ENCODE measurements around the gene ATP6V1G1.
"Not testable (repeated sequence)": the region's sequence is repeated elsewhere in the genome, so short reads cannot be mapped to it uniquely, and the experiment has no call there.

The ATP6V1G1 gene, protein sequence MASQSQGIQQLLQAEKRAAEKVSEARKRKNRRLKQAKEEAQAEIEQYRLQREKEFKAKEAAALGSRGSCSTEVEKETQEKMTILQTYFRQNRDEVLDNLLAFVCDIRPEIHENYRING

DNA sequence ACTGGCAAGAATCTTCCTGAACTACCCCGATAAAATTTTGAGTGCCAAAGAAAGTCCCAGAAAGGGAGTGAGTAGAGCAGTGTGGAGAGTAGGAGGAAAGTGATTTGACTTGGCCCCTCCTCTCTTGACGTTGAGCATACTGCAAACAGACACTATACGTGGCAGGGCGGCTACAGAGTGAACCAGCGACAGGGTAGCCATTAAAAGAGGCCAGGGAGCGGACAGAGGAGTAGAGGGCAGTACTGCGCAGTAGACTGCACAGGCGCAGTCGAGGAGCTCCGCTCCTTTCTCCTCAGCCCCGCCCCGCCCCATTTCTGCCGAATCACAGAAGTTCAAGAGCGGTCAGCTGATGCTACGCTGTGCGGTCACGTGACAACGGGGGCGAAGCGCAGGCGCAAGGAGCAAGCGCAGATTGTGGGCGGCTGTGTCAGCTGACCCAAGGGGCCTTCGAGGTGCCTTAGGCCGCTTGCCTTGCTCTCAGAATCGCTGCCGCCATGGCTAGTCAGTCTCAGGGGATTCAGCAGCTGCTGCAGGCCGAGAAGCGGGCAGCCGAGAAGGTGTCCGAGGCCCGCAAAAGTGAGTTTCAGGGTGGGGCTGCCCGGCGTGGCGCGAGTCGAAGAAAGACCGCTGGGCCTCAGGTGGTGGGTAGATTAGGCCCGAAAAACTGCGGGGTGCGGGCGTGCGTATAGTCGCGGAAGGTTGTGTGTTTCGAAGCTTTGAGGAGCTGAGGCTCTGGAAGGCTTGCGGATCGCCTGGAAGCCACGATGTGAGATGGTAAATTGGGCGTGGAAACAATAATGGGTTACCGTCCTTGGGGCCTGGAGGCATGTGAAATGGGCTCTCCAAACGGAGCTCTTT, at the start of gene ATP6V1G1:
ATP6V1G1 (plus strand) TSS at position 425 of the 858 bp plus-strand sequence; CDS start at position 495, 70 bp downstream.
- peak; percentile 98 for DNase-seq (ENCODE audit: low read depth)

DNA sequence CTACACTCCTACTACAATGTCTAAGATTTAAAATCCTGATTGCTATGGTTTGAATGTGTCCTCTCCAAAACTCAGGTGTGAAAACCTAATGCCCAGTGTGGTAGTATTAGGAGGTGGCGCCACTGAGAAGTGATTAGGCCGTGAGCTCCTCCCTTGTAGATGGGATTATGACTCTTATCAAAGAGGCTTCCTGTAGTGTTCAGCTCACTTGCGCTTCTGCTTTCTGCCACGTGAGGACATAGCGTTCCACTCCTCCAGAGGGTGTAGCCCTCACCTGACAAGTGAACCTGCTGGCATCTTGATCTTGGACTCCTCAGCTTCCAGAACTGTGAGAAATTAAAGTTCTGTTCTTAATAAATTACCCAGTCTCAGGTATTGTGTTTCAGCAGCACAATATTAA, 49.3 kb upstream of the ATP6V1G1 start:
- DNase-seq (ENCODE audit: low read depth) = no peak

DNA sequence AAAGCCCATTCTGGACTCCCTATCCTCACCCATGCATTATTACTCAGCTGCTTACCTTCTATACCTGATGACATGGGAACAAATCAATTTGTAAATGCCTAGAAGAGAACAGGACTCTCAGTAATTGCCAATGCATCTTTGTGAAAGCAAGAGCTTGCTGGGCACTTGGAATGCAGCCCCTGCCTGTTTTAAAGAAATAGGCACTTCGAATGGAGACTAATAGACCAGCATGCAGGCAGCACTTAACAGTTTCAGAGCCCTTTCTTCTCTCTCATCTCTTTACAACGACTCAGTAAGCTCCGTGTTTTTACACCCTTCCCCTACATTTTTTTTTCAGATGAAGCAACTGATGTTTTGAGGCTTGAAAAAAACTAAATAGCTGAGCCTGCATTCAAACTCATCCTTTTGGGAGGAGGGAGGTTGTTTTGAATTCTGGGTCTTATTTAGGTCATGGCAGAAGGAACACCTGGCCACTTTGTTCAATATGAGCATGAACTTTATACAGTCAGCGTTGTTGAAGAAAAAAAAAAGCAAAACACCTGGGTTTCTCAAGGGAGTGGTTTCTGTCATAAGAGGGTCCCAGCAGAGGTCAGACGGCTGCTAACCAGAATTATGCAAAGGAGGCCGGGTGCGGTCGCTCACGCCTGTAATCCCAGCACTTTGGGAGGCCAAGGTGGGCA, 47.7 kb upstream of the ATP6V1G1 start:
- no peak for DNase-seq (ENCODE audit: low read depth)

DNA sequence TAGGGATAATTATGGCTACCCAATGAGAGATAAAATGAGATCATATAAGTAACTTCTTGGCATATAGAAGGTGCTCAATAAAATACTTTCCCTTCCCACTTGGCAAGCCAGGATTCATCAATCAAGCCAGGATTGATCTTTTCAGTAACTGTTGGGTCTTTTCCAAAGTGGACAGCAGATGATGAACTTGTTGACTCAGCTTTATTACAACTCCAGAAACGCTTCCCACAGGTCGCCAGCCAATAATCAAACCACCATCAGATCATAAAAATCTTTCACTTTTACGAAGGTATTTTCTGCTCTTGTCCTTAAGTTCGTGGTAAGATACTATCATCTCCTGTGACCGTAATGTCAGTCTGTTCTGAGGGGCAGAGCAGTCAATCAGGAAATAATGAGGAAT, 42.5 kb upstream of the ATP6V1G1 start:
- no peak for DNase-seq (ENCODE audit: low read depth)

DNA sequence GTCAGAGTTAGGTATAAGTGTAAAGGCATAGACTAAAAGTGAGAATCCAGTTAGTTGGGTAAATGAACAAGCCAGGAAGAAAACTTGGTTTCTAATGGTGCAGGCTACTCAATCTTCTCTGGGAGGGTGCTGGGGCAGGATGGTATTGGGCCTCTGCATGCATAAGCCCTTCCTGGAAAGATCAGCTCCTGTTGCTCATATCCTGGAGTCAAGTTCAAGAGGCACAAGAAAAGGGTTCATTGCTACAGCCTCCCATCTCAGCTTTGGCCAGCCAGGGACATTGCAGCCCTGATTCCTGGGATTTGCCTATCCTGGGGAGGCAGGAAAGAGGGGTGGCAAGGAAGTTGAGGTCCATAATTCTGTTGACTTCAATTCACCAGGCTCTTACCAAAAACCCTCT, 40.7 kb upstream of the ATP6V1G1 start:
- no peak for DNase-seq (ENCODE audit: low read depth)

DNA sequence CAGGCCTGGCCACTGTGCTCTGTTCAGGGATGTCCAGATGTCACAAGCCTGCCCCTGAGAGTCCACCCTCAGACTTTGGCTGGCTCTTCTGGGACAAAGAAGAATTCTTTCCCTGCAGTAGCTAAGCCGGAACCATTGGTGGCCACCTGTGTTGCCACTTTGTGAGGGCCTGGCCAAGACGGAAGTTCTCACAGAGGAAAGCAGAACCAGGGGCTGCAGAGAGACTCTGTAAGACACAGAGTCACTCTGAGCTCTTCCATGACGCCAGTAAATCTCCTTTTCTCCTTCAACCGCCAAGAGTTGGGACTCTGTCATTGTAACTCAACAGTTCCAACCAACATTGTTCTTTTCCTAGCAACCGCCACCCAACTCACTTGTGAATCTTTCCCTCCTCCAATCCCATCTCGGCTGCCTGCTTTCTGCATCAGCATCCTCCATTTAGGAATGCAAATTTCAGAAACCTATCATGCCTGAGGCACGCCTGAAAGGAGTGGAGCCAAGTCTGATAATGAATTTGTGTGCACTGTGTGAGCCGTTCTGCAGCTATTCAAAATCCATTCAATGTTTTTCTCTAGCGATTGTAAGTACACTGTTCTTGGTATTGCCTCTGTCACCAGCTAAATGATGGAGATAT, 37.8 kb upstream of the ATP6V1G1 start:
- DNase-seq (ENCODE audit: low read depth) = no peak

DNA sequence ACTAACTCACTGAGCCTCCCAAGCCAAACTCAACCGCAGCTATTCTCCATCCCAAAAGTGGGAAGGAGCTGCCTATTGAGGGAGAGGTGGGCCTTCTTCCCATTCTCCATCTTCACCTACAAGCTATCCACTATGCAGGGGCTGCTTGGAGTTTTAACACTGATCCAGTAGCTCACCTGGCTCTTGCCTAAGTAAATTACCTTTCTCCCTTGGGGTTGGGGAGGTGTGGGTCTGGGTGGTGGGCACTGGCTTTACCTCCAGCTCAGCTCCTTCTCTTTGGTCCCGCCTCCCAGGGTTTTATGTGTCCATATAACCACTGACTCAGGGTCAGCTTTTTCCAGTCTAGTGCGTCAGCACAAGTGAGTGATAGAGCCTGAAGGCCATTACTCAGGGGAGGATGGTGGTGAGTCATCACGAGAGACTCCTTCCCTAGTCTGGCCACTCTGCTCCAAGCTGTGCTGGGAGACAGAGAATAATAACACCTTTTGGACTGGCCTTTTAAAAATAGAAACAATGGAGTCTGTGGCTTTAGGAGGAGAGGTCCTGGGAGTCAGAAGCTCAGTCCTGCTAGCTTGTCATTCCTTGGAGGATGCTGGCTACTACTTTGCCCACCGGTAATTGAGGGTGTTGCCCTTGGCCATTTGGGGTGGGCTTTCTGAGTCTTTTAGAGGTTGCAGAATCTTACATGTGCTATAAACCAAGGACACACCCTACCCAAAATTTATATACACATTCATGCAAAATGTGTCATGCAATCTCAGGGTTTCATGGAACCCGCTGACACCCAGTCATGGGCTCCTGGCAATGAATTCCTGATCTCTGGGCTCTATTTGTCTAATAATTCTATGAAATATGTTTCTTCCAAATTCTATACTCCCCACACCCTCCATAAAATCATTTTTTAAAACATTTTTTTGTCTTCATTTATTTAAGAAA, 35.6 kb upstream of the ATP6V1G1 start:
- DNase-seq (ENCODE audit: low read depth) = no peak

DNA sequence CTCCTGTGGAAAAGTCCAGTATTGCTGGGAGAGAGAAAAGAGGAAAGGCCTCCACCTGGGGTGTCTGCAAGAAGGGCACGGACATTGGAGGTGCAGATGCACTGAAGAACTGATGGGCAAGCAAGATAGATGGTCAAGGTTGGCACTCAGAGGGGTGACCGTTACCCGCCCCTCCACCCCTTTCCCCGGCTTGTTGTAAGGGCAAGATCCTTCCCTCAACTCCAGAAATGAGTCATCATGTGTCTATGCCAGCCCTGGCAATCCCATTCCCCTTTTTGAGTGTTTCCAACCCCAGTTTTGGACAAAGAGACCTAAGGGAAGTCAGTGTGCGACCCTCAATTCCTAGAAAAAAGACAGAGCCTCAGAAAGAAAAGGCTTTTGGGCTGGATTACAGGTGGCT, 34.9 kb upstream of the ATP6V1G1 start:
- DNase-seq (ENCODE audit: low read depth) = no peak

DNA sequence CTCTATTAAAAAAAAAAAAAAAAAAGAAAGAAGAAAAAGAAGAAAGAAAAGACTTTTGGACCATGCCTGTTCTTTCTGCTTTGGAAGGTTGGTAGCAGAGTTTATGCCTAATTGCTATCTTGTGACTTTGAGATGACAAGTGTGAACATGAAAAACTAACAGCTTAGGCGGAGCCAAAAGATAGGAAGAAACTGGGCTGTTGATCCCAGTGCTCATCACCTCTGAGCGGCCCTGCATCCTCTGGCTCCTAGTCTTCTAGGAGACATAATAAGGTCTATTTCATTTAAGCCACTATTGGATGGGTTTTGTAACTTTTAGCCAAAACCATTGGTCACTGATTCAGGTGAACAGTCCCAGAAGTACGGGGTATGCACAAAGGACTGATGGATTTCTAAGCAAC, 34.4 kb upstream of the ATP6V1G1 start:
- no peak for DNase-seq (ENCODE audit: low read depth)

DNA sequence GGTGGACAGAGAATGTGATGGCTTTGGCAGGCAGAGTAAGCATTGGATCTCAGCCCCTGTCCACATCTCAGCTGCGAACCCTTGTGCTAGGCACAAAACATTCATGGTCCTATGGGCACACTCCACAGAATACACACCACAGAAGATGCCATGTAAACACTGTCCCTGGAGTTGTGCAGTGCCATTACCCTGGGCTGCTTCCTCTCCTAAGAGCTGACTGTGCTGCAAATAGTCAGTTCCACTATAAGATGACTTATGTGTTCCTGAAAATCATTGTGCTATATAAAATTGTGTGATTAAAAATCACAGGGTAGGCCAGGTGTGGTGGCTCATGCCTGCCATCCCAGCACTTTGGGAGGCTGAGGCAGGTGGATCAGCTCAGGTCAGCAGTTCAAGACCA, 31.9 kb upstream of the ATP6V1G1 start:
- DNase-seq (ENCODE audit: low read depth) = no peak

DNA sequence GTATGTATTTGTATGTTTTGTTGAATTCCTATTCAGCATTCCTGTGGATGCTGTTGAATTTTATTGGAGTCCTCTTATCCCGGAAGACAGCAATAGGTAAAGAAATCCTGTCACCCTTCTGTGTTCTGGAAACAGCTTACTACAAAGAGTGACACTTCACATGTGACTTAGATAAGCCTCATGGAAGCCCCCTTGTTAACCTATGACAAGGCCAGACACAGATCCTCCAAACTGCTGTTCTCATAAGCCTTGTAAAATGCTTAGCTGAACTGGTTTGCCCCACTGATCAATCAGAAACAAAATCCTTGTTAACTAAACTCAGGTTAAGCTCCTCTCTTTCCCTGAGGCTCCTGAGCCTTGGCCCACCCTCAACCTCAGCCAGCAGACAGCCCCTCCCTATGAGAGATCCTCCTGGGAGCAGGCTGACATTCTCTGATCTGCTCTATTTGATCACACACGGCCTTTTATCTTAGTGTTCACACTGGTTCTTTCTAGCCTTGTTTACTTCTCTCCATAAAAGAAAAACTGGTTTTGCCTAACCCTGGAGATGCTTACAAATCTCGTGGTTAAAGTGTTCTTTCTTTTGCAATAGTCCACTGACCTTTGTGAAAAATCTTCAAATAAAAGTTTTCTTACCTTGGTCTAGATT, 29.4 kb upstream of the ATP6V1G1 start:
- DNase-seq (ENCODE audit: low read depth) = no peak

DNA sequence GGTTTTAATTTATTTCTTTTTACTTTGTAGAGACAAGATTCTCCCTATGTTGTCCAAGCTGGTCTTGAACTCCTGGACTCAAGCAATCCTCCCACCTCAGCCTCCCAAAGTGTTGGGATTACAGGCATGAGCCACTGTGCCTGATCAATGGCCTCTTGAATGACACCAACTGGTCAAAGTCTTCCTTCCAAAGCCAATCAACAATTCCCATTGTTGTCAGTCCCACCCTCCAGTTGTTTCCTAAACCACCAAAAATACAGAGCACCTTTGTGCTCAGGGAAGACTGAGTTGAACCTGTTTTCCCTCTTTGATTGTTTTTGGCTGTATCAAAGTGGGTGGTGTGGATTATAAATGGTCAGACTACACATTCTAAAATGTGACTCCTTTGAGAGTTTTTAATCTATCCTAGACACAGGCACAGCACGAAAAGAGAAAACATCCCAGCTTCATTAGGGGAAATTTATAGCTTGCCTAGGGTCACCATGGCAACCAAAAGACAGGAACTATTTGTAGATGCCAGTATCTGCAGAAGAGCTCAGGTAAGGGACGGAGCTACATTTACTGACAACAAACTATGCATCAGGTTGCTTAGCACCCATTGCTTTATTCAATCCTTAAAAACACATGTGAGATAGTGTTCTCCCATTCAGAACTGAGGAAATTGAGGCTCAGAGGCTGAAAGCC, 27.6 kb upstream of the ATP6V1G1 start:
- DNase-seq (ENCODE audit: low read depth) = no peak

DNA sequence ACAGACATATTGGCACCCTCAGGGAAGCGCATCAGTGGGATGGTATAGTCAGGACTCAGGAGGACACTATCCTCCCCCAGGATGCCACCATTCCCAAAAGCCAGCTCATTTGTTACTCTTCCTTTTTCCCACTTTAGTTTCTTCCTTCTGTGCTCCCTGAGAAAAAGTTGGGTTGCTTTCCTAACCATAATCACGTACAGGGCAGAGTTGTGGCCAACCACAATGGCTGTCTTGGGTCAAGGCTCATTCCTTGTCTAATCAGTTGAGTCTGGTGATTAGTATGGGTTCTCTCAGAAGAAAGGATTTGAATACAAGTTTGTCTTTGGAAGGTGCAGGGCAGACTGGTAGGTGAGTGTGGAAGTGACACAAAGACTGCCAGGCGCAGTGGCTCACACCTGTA, 26.6 kb upstream of the ATP6V1G1 start:
- no peak for DNase-seq (ENCODE audit: low read depth)

DNA sequence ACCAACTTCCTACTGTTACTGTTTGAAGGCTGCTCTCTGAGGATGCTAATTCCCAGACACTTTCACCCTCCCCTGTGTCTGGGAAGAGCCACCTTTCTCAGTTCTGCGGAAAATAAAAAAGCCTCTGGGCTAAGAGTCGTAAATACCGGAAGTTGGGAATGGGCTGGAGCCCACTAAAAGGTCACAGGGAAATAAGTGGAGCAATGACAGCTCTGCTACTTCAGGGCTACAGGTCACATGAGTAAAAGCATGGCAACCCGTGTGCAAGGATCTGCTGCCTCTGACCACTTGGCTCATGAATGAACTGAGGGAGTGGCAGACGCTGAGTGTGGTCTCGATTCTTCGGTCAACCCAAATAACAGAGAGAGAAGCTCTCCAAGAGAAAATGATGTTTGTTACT, 25.8 kb upstream of the ATP6V1G1 start:
- DNase-seq (ENCODE audit: low read depth) = no peak

DNA sequence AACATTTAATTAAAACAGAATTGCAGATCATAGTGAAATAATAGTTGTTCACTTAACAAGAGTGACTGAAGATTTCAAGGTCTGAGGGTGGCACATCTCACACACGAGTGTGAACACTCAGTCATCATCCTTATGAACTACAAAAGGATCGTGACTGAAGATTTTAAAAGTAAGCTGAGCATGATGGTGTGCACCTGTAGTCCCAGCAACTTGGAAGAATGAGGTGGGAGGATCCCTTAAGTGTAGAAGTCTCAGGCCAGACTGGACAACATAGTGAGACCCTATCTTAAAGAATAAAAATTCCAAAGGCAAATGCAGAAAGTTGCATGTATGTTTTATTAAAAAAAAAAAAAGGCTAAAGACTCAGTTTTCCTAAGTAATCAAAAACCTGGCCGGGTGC, 22.4 kb upstream of the ATP6V1G1 start:
- DNase-seq (ENCODE audit: low read depth) = no peak

DNA sequence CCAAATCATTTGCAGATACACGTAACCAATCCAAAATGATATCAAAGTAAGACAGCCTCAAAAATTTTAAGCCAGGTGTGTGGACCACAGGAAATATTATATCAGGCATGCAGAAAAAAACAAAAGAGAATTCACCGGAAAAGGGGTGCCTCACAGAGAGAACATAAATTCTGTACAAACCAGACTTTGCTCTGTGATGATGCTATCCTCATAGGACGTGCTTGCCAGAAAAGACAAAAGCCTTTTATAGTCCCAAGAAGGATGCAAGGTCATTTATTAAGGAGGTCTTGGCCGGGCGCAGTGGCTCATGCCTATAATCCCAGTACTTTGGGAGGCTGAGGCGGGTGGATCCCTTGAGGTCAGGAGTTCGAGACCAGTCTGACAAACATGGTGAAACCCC, 16.8 kb upstream of the ATP6V1G1 start:
- DNase-seq (ENCODE audit: low read depth) = no peak

DNA sequence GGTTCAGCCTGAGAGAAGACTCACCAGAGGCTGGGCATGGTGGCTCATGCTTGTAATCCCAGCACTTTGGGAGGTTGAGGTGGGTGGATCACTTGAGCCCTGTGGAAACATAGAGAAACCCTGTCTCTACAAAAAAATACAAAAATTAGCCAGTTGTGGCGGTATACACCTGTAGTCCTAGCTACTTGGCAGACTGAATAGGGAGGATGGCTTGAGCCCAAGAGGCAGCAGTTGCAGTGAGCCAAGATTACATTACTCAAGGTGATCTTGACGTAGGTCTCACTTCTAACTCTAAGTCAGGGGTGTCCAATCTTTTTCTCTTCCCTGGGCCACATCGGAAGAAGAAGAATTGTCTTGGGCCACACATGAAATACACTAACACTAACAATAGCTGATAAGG, 16.2 kb upstream of the ATP6V1G1 start:
- DNase-seq (ENCODE audit: low read depth) = no peak

DNA sequence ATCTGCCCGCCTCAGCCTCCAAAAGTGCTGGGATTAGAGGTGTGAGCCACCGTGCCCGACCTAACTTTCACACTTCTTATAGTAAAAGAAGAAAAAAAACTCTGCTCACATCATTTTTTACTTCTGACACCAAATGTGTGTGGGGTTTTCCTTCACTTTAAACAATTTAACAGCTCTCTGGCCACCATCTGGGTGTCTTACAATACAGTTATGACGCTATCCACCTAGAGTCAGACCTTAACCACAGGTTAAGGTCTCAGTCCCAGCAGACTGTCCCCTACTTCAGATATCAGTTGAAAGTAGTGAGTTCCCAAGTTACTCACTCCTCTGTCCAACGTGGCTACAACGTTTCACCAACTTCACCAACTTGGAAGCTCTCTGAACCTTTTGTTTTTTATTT, 15.4 kb upstream of the ATP6V1G1 start:
- DNase-seq (ENCODE audit: low read depth) = no peak

DNA sequence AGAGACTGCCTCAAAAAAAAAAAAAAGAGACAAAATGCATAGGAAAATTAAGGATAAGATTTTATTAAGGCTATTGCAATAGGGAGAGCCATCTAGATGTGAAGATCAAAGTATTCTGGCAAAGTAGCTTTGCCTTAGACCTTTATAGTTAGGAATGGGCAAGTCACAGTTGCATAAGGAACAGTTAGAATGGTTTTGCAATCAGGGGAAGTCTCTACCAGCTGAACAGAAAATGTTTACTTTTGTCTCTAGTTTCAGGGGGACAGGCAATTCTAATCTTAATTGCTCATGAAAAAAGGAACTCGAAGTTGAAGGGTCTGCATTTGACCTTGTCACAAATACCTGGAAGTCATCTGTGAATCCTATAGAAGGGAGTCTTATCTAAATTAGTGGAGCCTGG, 13.1 kb upstream of the ATP6V1G1 start:
- DNase-seq (ENCODE audit: low read depth) = no peak

DNA sequence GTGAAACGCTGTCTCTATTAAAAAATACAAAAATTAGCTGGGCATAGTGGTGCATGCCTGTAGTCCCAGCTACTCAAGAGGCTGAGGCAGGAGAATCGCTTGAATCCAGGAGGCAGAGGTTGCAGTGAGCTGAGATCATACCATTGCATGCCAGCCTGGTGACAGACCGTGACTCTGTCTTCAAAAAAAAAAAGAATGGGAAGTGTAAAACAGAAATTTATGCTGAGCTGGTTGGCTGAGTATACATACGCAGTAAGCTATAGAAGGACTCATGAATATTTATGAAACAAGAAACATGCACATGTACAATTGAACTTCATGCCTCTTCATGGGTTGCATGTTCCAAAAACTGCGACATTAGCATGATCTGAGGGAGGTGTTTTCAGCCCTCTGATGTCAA, 10.8 kb upstream of the ATP6V1G1 start:
- not testable (repeated sequence) for DNase-seq (ENCODE audit: low read depth)

DNA sequence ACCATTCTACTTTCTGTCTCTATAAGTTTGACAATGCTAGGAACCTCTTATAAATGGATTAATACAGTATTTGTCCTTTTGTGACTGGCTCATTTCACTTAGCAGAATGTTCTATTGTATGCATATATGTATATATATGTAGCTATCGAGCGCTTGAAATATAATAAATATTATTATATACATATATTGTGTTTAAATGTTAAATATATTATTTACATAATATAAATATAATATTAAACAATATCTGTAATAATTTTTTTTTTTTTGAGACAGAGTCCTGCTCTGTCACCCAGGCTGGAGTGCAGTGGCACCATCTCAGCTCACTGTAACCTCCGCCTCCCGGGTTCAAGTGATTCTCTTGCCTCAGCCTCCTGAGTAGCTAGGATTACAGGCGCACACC, 9.4 kb upstream of the ATP6V1G1 start:
- DNase-seq (ENCODE audit: low read depth) = not testable (repeated sequence)
